GM21825 (cell line): ENCODE data around the gene PFKL.

Source experiments
- ATAC-seq: cut with Tn5 transposase; IDR thresholded peaks from one replicate; pipeline ENCODE4 v1.9.1; 2021; ENCODE audit warnings: mild to moderate bottlenecking, moderate library complexity; ENCODE audit not compliant: unreplicated experiment

PFKL gene

DNA sequence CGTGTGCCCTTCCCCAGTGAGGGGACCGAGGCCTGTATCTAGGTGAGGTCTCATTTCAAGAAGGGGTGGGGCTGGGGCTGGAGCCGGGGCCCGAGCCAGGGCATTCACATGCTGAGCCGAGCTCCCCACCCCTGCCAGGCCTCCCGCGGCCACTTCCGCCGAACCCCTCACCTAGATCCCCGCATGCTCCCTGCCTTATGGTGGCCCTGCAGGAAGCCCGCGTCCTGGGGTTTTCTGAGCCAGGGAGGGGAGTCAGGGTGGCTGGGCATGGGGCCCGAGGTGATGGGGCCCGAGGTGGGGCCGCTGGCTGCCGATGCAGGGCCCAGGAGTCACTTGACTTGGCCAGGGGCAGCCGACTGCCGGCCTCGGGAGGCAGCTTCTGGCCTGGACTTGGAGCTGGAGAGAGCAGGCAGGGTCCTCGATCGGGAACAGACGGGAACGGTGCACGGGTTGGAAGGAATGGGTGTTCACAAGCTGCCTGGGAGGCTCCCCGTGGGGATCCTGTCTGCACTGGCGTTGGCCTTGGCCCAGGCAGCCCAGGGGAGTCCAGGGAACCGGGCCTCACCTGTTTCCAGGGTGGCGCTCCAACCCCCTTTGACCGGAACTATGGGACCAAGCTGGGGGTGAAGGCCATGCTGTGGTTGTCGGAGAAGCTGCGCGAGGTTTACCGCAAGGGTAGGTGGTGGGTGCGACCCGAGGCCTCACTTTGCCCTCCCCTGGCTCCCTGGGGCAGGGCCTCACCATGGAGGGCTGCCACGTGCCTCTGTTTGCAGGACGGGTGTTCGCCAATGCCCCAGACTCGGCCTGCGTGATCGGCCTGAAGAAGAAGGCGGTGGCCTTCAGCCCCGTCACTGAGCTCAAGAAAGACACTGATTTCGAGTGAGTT is 25.8 kb downstream of the PFKL start:
- no peak for ATAC-seq

DNA sequence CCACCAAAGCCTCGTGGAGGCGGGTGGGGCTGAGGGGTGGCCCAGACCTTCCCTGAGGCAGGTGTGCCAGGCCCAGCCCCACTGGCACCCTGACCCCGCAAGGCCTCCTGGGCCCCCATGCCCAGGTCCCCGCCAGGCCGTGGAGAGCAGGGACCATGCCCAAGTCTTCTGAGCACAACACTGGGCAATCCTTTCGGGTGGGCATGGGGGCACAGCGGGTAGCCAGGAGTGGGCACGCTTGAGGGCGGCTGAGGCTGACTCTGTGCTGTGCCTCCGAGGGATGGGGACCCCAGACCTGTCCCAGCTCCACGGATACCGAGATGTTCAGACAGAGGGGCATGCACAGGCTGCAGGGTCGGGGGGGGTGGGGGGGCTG is 26.4 kb downstream of the PFKL start:
- ATAC-seq, result no peak

- ATAC-seq, result no peak
Measured at GRCh38 chr21:44326716-44327602, 27.1 kb downstream of the PFKL start.

- ATAC-seq, result no peak
Measured at GRCh38 chr21:44327603-44327974, 27.7 kb downstream of the PFKL start.

- no peak for ATAC-seq
Measured at GRCh38 chr21:44328242-44328895, 28.5 kb downstream of the PFKL start.

DNA sequence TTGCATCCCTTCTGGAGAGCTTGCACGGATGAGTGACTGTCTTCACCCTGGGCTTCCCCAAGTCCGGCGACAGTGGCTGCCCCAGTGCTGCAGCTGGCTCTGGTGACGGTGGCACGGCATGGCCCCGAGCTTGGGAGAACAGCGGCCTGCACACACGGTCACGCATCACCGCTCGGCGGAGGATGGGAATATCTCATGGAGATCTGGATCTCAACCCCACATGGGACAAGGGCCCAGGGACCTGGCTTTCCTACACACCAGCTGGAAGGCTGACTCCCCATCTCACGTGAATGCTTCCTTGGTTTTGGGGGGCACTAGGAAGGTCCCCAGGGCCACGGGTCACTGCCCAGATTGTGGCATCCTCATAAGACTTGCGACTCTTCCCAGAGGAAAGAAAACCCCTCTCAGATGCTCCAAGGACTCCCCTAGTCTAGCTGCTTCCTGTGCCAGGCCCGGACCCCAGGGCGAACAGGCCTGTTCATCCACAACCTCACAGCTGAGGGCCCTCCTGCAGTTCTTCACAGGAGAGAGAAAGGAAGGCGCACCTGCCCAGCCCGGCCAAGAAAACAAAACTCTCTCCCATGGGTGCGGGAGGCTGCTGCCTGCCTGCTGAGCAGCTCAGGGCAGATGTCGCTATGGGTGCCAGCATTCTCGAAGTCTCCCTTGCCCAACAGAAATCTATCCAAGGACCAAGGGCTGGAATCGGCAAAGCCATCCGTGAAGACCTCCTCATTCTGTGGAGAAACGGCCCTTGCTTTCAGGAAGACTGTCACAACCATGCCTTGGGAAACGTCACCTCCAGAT is 29.4 kb downstream of the PFKL start:
- ATAC-seq, result no peak

GRCh38 chr21:44329971-44330681 is 30.3 kb downstream of the PFKL start:
- no peak for ATAC-seq

- no peak for ATAC-seq
Measured at GRCh38 chr21:44330698-44331097, 30.8 kb downstream of the PFKL start.

DNA sequence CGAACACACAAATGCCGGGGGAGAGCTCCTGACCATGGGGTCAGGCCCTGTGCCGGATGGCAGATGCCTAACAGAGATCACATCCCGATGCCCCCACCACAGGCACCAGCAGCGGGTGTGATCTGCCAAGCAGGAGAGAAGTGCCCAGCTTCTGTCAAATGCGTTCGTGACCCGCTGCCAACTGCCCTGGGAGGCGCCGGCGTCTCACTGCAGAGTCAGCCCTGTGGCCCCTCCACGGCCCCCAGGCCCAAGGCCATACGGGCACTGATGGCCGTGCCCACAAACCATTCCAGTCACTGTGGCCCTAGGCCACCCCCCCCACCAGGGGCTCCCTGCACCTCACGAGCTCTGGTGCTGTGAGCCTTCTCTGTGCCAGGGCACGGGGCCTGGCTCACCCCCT is 31.4 kb downstream of the PFKL start:
- no peak for ATAC-seq

GRCh38 chr21:44331650-44332307 is 31.9 kb downstream of the PFKL start:
- ATAC-seq, result no peak

GRCh38 chr21:44332383-44332782 is 32.5 kb downstream of the PFKL start:
- ATAC-seq, result no peak

- ATAC-seq, result no peak
Measured at GRCh38 chr21:44332965-44333364, 33.1 kb downstream of the PFKL start.

- no peak for ATAC-seq
Measured at GRCh38 chr21:44333509-44334328, 33.9 kb downstream of the PFKL start.

DNA sequence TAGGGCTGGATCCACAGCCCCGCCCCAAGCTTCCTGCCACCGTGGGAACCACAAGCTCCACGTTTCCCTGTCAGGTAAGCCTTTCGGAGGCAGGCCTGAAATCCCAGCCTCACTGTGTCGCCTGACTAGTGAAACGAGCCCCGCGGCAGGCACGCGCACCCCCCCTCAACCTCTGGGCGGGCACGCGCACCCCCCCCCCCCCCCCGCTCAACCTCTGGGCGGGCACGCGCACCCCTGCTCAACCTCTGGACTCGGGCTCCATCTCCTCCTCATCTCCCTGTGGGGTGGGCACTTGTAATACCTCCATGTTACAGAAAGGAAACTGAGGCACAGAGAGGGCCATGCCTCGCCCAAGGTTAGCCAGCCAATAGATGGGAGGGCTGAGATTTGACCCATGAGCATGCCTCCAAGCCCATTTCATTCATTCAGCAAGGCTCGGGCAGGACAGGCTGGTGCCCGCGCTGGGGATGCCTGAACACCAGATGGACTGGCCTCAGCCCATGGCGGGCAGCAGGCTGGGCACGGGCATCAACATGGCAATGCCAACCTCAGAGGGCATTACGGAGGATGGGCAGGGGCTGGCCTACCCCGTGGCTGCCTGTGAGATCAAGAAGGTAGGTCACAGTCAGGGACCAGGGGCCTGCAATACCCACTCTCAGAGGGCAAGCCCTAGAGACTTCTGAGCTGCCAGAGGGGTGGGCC is 34.6 kb downstream of the PFKL start:
- ATAC-seq, result no peak

DNA sequence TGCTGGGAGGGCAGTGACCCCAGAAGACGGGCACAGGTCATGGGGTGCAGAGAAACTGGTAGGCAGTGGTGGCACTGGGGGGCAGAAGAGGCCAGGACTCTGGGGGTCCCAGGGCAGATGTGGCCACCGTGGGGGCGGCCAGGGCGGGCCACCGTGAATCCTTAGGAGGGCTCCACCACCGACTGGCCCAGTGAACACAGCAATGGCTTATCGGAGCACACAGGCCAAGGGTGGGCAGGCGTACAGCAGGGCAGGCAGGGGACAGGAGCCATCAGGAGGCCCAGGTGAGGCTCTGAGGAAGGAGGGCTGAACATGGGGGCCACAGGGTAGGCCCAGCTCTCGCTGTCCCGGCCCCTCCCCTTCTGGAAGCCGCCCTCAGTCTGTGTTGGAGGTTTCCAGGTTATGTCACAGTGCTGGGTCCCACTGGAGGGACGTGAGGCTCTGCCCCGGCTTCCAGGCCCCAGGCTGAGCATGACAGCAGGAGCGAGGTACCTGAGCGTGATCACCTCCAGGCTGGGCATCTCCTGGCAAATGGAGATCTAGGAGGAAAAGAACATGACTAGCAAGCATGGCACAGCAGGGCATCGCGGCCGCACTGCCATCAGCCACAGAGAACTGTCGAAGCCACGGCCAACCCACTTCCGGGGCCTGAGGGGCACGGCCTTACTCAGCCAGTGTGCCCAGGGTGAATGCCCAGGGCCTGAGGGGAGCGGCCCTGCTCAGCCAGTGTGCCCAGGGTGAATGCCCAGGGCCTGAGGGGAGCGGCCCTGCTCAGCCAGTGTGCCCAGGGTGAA is 35.6 kb downstream of the PFKL start:
- ATAC-seq, result no peak

DNA sequence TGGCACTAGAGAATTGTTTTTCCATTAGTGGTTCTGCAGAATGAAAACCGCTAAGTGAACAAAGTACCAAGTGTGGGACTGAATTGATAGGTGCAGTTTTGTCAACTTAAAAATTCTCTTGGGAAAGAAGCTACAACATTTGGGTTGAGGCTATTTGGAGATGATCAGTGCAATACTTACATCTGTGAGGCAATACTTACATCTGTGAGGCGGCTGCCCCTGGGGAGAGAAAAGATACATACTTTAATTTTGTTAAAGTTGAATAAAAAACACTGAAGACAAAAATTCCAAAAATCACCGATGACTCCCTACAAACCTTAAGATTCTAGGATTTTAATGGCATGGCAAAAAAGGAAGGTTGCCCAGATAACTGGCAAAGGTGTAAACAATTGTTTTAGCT is 37.6 kb downstream of the PFKL start:
- no peak for ATAC-seq
